Left lung (tissue), 10 donors: ENCODE measurements around the gene KIF26A. TPM values are rescaled to one million over a fixed set of nuclear protein-coding genes. Genes with fewer than 3 reads are reported as not detected.

Source experiments
- ATAC-seq: fragments of 200-7000 bp; cut with Tn5 transposase; one replicate; pipeline ENCODE4 v1.9.1; 2020; ENCODE audit warnings: moderate library complexity
- DNase-seq, 4 donors: peaks; one replicate each; pipeline ENCODE4 v3.0.0-alpha.2; 2013 to 2020
- H3K27ac ChIP-seq, 2 donors: fragments of 200-600 bp; sonication (generic) in 1 of 2; one replicate each; pipeline versions ENCODE4 v1.5.0 to v1.8.0; 2020 to 2021
- H3K27me3 ChIP-seq, 2 donors: fragments of 200-600 bp; sonication (generic) in 1 of 2; one replicate each; pipeline versions ENCODE4 v1.5.0 to v1.8.0; 2020 to 2021
- H3K36me3 ChIP-seq, 2 donors: fragments of 200-600 bp; sonication (generic) in 1 of 2; one replicate each; pipeline versions ENCODE4 v1.5.0 to v1.8.0; 2020 to 2021
- H3K4me1 ChIP-seq, 2 donors: fragments of 200-600 bp; one replicate each; pipeline ENCODE4 v1.8.0; 2021
- H3K4me3 ChIP-seq, 2 donors: fragments of 200-600 bp; sonication (generic) in 1 of 2; one replicate each; pipeline versions ENCODE4 v1.5.0 to v1.8.0; 2020 to 2021; ENCODE audit warnings: mild to moderate bottlenecking in 1 of 2
- H3K9me3 ChIP-seq, 2 donors: fragments of 200-600 bp; sonication (generic) in 1 of 2; one replicate each; pipeline versions ENCODE4 v1.5.0 to v1.8.0; 2020 to 2021
- CTCF ChIP-seq, 2 donors: fragments of 200-600 bp; sonication (generic) in 1 of 2; IDR thresholded peaks; one replicate each; pipeline versions ENCODE4 v1.5.0 to v1.8.0; 2021; ENCODE audit warnings: antibody characterized with exemption in 2 of 2
- intact Hi-C, 2 donors: fragments of 100-400 bp; cut with DNase I; formaldehyde crosslinking; loops; one replicate each; pipeline versions ENCODE4 v1.11.2 to v1.14.2; 2022
- polyA plus RNA-seq, 6 donors: library from polyadenylated mRNA; unstranded; fragments of 120-200 nt; gene quantifications; one replicate each; pipeline ENCODE4 v1.2.1, GENCODE V29; 2013; ENCODE audit not compliant: insufficient read length in 6 of 6
- total RNA-seq, 2 donors: library from RNA; stranded (reverse); fragmentation: NEBNext Ultra II Directional; extraction: Animal tissue kit (Norgen Biotek cat#: 25700); gene quantifications; one replicate each; pipeline ENCODE4 v1.2.1, GENCODE V29; 2021
- donor health status: DM: no; HTN: yes; CAD: no.
- donor health status: DM: no; HTN: no; CAD: no.

Gene KIF26A
- total and polyA plus RNA-seq, 8 donors, result 4.5 to 25.5 (median 14.4) TPM

- no peak for ATAC-seq
- Histone ChIP-seq H3K36me3 (no peaks in the 10 kb centered on the region), H3K27ac (no peak overlapping the region), H3K4me1 (no peaks in the 10 kb centered on the region), H3K27me3 (peaks cover 0 to 6% of the 10 kb centered on the region in 2 donors), H3K9me3 (no peaks in the 10 kb centered on the region), H3K4me3 (no peak overlapping the region)
- intact Hi-C loops, result no loop called here
- peak in 1 of 4 donors; percentile 68 for DNase-seq
- TF ChIP-seq CTCF (IDR thresholded peaks at IDR 0.05), result no peak
Measured at GRCh38 chr14:104187931-104188726, 49.7 kb downstream of the KIF26A start.

GRCh38 chr14:104188727-104189400, 50.5 kb downstream of the KIF26A start:
- no peaks in the 10 kb centered on the region for H3K36me3 ChIP-seq
- H3K27ac ChIP-seq, result no peak overlapping the region
- intact Hi-C loops, result no loop called here
- peak in 1 of 4 donors; percentile 58 for DNase-seq
- TF ChIP-seq CTCF (IDR thresholded peaks at IDR 0.05), result no peak
- peaks cover 0 to 6% of the 10 kb centered on the region in 2 donors for H3K27me3 ChIP-seq
- no peak for ATAC-seq
- H3K4me3 ChIP-seq, result no peak overlapping the region
- H3K4me1 ChIP-seq, result no peaks in the 10 kb centered on the region
- H3K9me3 ChIP-seq, result no peaks in the 10 kb centered on the region

DNA sequence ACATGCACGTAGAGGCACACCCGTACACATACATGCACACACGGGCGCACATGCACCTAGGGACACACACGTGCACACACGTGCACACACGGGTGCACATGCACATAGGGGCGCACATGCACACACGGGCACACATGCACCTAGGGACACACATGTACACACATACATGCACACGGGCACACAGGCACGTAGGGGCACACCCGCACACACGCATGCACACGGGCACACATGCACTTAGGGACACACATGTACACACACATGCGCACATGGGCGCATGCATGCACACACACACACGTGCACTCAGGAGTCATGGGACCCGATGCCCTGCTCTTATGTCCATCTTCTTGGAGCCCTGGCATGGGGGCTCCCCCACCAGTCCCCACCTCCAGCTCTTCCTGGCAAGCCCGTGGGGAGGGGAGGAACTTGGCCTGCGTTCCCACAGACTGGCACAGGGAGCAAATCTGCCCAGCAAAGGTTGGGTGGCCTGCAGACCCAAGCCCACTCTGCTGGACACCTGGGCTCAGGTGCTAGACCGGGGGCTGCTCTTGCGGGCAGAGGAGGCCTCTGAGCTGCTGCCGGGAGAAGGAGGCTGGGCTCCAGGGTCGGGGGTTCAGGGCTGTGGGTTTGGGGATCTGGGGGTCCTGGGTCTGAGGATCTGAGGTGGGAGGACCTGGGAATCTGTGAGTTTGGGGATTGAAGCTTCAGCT, 51.4 kb downstream of the KIF26A start:
- H3K4me3 ChIP-seq, result no peak overlapping the region
- DNase-seq (peak in 1 of 4 donors; percentile 43), ATAC-seq (no peak)
- peaks cover 0 to 6% of the 10 kb centered on the region in 2 donors for H3K27me3 ChIP-seq
- no peaks in the 10 kb centered on the region for H3K9me3 ChIP-seq
- no peaks in the 10 kb centered on the region for H3K4me1 ChIP-seq
- no peak overlapping the region for H3K27ac ChIP-seq
- intact Hi-C loops, result no loop called here
- TF ChIP-seq CTCF (IDR thresholded peaks at IDR 0.05), result no peak
- no peaks in the 10 kb centered on the region for H3K36me3 ChIP-seq

GRCh38 chr14:104190396-104191000, 52.1 kb downstream of the KIF26A start:
- no peak overlapping the region for H3K27ac ChIP-seq
- no peak for TF ChIP-seq CTCF (IDR thresholded peaks at IDR 0.05)
- no peaks in the 10 kb centered on the region for H3K4me1 ChIP-seq
- ATAC-seq (no peak), DNase-seq (peak in 1 of 4 donors; percentile 49)
- H3K4me3 ChIP-seq, result no peak overlapping the region
- no peaks in the 10 kb centered on the region for H3K9me3 ChIP-seq
- peaks cover 0 to 6% of the 10 kb centered on the region in 2 donors for H3K27me3 ChIP-seq
- no peaks in the 10 kb centered on the region for H3K36me3 ChIP-seq
- intact Hi-C loops, result no loop called here
